GM12878 (cell line): Measurements from ENCODE around the gene SVBP. TPM values are rescaled to one million over a fixed set of nuclear protein-coding genes. Genes with fewer than 3 reads are reported as not detected.

ENCODE experiments used
- EZH2 ChIP-seq: IDR thresholded peaks from 2 replicates; pipeline ENCODE4 v1.6.1; 2012; ENCODE audit warnings: low read depth, mild to moderate bottlenecking, control low read depth, inconsistent platforms, low read length, borderline replicate concordance; ENCODE audit not compliant: control insufficient read depth
- FOXK2 ChIP-seq: fragments of 450-650 bp; IDR thresholded peaks from 2 replicates; pipeline ENCODE4 v1.6.1; 2017; ENCODE audit warnings: mild to moderate bottlenecking, moderate library complexity
- MTA2 ChIP-seq: fragments of 450-650 bp; IDR thresholded peaks from 2 replicates; pipeline ENCODE4 v1.6.1; 2016; ENCODE audit warnings: low read depth, mild to moderate bottlenecking, moderate library complexity
- NFIC ChIP-seq: IDR thresholded peaks from 2 replicates; pipeline ENCODE4 v1.6.1; 2012; ENCODE audit warnings: low read depth, mild to moderate bottlenecking, inconsistent platforms, low read length, moderate library complexity
- RUNX3 ChIP-seq: IDR thresholded peaks from 2 replicates; pipeline ENCODE4 v1.6.1; 2012; ENCODE audit warnings: low read length, inconsistent platforms
- YBX1 ChIP-seq: fragments of 450-650 bp; IDR thresholded peaks from 2 replicates; pipeline ENCODE4 v1.6.1; 2016; ENCODE audit warnings: antibody characterized with exemption
- polyA plus RNA-seq, 11 experiments: library from polyadenylated mRNA; depleted of rRNA in 4 of 11; unstranded in 6 of 11; stranded (reverse) in 5 of 11; fragments of >200 nt; fragmentation: Nextera tagmentation in 4 of 11; fragmentation: Illumina TruSeq in 1 of 11; extraction: Ambion mirVana in 4 of 11; extraction: Trizol in 1 of 11; gene quantifications; 1 replicate in 1 of 11; 2 replicates in 10 of 11; pipeline versions ENCODE4 v1.2.1 to v1.2.3, GENCODE V29; 2011 to 2016; ENCODE audit warnings: inconsistent platforms in 2 of 11, missing spikeins in 2 of 11, low read depth in 1 of 11
- total RNA-seq, 4 experiments: library from RNA; depleted of rRNA in 3 of 4; stranded (reverse); fragments of >200 nt in 3 of 4; fragmentation: Illumina TruSeq in 1 of 4; extraction: Trizol in 1 of 4; gene quantifications; 2 replicates each; pipeline versions ENCODE4 v1.2.1 to v1.2.3, GENCODE V29; 2013 to 2021
- TF ChIP-seq, protein P1 (sequence below): fragments of 450-650 bp; IDR thresholded peaks from 2 replicates; pipeline ENCODE4 v1.6.1; 2017; ENCODE audit warnings: low read depth, mild to moderate bottlenecking, moderate library complexity
- TF ChIP-seq, protein P2 (sequence below): fragments of 150-350 bp; IDR thresholded peaks from 2 replicates; pipeline ENCODE4 v1.6.1; 2016; ENCODE audit warnings: low read depth, low read length
- TF ChIP-seq, protein P3 (sequence below): fragments of 450-650 bp; IDR thresholded peaks from 2 replicates; pipeline ENCODE4 v1.6.1; 2018; ENCODE audit warnings: mild to moderate bottlenecking, low read depth, moderate library complexity; ENCODE audit not compliant: partially characterized antibody
- TF ChIP-seq, protein P4 (sequence below): fragments of 450-650 bp; IDR thresholded peaks from 2 replicates; pipeline ENCODE4 v1.6.1; 2014; ENCODE audit warnings: mild to moderate bottlenecking

SVBP gene
- total and polyA plus RNA-seq, 10 of the 15 experiments (the other 5 are each of a cell fraction or from before 2014, with no cell fraction given) = 12.6 to 29.5 (median 19.8) TPM

DNA sequence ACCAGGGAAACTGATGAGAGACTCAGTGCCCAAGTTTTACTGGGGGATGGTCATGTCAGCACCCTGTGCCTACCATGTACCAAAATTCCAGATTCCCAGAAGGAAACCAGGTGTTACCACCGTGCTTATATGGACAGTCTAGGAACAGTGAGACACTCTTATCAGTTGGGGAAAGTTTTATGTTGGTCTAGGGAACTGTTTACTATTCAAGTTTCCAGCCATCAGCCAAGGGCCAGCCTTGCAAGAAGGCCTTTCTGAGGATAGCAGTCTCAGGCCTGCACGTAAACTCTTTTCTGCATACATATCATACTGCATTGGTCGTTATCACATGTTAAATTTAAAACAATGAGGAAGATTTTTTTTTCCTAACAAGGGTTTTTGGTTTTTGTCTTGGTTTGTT, 19.8 kb downstream of the SVBP start (continued):
- TF ChIP-seq, protein P1, sequence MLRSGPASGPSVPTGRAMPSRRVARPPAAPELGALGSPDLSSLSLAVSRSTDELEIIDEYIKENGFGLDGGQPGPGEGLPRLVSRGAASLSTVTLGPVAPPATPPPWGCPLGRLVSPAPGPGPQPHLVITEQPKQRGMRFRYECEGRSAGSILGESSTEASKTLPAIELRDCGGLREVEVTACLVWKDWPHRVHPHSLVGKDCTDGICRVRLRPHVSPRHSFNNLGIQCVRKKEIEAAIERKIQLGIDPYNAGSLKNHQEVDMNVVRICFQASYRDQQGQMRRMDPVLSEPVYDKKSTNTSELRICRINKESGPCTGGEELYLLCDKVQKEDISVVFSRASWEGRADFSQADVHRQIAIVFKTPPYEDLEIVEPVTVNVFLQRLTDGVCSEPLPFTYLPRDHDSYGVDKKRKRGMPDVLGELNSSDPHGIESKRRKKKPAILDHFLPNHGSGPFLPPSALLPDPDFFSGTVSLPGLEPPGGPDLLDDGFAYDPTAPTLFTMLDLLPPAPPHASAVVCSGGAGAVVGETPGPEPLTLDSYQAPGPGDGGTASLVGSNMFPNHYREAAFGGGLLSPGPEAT = no peak
- TF ChIP-seq MTA2 (no peak), YBX1 (no peak), FOXK2 (no peak), EZH2 (no peak), RUNX3 (no peak), NFIC (no peak)
- TF ChIP-seq, protein P2, sequence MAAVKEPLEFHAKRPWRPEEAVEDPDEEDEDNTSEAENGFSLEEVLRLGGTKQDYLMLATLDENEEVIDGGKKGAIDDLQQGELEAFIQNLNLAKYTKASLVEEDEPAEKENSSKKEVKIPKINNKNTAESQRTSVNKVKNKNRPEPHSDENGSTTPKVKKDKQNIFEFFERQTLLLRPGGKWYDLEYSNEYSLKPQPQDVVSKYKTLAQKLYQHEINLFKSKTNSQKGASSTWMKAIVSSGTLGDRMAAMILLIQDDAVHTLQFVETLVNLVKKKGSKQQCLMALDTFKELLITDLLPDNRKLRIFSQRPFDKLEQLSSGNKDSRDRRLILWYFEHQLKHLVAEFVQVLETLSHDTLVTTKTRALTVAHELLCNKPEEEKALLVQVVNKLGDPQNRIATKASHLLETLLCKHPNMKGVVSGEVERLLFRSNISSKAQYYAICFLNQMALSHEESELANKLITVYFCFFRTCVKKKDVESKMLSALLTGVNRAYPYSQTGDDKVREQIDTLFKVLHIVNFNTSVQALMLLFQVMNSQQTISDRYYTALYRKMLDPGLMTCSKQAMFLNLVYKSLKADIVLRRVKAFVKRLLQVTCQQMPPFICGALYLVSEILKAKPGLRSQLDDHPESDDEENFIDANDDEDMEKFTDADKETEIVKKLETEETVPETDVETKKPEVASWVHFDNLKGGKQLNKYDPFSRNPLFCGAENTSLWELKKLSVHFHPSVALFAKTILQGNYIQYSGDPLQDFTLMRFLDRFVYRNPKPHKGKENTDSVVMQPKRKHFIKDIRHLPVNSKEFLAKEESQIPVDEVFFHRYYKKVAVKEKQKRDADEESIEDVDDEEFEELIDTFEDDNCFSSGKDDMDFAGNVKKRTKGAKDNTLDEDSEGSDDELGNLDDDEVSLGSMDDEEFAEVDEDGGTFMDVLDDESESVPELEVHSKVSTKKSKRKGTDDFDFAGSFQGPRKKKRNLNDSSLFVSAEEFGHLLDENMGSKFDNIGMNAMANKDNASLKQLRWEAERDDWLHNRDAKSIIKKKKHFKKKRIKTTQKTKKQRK = no peak
- TF ChIP-seq, protein P3, sequence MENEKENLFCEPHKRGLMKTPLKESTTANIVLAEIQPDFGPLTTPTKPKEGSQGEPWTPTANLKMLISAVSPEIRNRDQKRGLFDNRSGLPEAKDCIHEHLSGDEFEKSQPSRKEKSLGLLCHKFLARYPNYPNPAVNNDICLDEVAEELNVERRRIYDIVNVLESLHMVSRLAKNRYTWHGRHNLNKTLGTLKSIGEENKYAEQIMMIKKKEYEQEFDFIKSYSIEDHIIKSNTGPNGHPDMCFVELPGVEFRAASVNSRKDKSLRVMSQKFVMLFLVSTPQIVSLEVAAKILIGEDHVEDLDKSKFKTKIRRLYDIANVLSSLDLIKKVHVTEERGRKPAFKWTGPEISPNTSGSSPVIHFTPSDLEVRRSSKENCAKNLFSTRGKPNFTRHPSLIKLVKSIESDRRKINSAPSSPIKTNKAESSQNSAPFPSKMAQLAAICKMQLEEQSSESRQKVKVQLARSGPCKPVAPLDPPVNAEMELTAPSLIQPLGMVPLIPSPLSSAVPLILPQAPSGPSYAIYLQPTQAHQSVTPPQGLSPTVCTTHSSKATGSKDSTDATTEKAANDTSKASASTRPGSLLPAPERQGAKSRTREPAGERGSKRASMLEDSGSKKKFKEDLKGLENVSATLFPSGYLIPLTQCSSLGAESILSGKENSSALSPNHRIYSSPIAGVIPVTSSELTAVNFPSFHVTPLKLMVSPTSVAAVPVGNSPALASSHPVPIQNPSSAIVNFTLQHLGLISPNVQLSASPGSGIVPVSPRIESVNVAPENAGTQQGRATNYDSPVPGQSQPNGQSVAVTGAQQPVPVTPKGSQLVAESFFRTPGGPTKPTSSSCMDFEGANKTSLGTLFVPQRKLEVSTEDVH = no peak
- TF ChIP-seq, protein P4, sequence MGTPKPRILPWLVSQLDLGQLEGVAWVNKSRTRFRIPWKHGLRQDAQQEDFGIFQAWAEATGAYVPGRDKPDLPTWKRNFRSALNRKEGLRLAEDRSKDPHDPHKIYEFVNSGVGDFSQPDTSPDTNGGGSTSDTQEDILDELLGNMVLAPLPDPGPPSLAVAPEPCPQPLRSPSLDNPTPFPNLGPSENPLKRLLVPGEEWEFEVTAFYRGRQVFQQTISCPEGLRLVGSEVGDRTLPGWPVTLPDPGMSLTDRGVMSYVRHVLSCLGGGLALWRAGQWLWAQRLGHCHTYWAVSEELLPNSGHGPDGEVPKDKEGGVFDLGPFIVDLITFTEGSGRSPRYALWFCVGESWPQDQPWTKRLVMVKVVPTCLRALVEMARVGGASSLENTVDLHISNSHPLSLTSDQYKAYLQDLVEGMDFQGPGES = no peak
- TF ChIP-seq, all 136 proteins: peak for 0
